Measurements from ENCODE around the gene AQP7.

DNA sequence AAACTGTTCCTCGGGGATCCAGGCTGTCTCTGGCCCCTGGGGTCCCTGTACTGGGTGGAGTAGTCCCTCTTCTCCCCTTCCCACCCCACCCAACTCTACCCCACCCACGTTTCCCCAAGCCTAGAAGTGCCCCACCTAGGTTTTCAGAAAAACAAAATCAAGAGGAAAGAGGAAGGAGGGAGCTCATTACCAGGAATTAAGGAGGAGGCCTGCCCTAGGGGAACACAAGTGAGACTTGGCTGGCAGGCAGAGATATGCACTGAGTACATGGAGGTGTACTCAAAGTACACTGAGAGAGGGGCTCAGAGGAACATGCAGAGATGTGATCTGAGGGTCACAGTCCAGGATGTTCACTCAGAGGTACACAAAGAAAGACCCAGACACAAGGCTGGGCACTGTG, 34.8 kb upstream of the AQP7 start:
- TF ChIP-seq, protein P1, sequence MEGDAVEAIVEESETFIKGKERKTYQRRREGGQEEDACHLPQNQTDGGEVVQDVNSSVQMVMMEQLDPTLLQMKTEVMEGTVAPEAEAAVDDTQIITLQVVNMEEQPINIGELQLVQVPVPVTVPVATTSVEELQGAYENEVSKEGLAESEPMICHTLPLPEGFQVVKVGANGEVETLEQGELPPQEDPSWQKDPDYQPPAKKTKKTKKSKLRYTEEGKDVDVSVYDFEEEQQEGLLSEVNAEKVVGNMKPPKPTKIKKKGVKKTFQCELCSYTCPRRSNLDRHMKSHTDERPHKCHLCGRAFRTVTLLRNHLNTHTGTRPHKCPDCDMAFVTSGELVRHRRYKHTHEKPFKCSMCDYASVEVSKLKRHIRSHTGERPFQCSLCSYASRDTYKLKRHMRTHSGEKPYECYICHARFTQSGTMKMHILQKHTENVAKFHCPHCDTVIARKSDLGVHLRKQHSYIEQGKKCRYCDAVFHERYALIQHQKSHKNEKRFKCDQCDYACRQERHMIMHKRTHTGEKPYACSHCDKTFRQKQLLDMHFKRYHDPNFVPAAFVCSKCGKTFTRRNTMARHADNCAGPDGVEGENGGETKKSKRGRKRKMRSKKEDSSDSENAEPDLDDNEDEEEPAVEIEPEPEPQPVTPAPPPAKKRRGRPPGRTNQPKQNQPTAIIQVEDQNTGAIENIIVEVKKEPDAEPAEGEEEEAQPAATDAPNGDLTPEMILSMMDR (IDR thresholded peaks at IDR 0.05; ENCODE audit: low read length): no peak
- TF ChIP-seq EZH2 (optimal IDR thresholded peaks at IDR 0.05; ENCODE audit: low read depth, low read length) (no peak), EZH2phosphoT487 (IDR thresholded peaks at IDR 0.05; ENCODE audit: low read length) (no peak)
